ENCODE measurements around the gene CDC14A. TPM values are rescaled to one million over a fixed set of nuclear protein-coding genes. Genes with fewer than 3 reads are reported as not detected.
A peak's percentile ranks its signal among the peaks of the same experiment; 100 is the strongest.

Gene CDC14A
- total RNA-seq, 1 experiment from 2014 or later: 2.6 TPM

GRCh38 chr1:100321100-100321493 is 31.2 kb upstream of the CDC14A start:
- Mint-ChIP-seq H3K27me3 (ENCODE audit: insufficient read depth, unreplicated experiment) (no peaks in the 10 kb centered on the region), H3K4me3 (ENCODE audit: unreplicated experiment) (no peak overlapping the region), H3K9me3 (ENCODE audit: unreplicated experiment) (peaks cover 21% of the 10 kb centered on the region), H3K27ac (ENCODE audit: low read depth, unreplicated experiment) (no peak overlapping the region), H3K4me1 (ENCODE audit: insufficient read depth, unreplicated experiment) (peaks cover 13% of the 10 kb centered on the region), H3K36me3 (ENCODE audit: insufficient read depth, unreplicated experiment) (peaks cover 7% of the 10 kb centered on the region)
- TF ChIP-seq, protein P1, sequence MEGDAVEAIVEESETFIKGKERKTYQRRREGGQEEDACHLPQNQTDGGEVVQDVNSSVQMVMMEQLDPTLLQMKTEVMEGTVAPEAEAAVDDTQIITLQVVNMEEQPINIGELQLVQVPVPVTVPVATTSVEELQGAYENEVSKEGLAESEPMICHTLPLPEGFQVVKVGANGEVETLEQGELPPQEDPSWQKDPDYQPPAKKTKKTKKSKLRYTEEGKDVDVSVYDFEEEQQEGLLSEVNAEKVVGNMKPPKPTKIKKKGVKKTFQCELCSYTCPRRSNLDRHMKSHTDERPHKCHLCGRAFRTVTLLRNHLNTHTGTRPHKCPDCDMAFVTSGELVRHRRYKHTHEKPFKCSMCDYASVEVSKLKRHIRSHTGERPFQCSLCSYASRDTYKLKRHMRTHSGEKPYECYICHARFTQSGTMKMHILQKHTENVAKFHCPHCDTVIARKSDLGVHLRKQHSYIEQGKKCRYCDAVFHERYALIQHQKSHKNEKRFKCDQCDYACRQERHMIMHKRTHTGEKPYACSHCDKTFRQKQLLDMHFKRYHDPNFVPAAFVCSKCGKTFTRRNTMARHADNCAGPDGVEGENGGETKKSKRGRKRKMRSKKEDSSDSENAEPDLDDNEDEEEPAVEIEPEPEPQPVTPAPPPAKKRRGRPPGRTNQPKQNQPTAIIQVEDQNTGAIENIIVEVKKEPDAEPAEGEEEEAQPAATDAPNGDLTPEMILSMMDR (IDR thresholded peaks at IDR 0.05; ENCODE audit: unreplicated experiment): no peak
- CTCF ChIA-PET: interaction anchor here (0.6 kb wide), 1 partner anchor 77 kb away, joined by 3 read pairs; no protein-coding TSS in a partner anchor
- DNase-seq (ENCODE audit: unreplicated experiment): no peak
- intact Hi-C loops (cut with micrococcal nuclease): no loop called here
- POLR2A ChIA-PET: interaction anchor here (0.6 kb wide), 1 partner anchor 272 kb away, joined by 3 read pairs; no protein-coding TSS in a partner anchor
- BruUV-seq (replicated peaks): no TSS peak

- Mint-ChIP-seq H3K4me3 (ENCODE audit: unreplicated experiment) (no peak overlapping the region), H3K27ac (ENCODE audit: low read depth, unreplicated experiment) (no peak overlapping the region), H3K36me3 (ENCODE audit: insufficient read depth, unreplicated experiment) (peaks cover 7% of the 10 kb centered on the region), H3K9me3 (ENCODE audit: unreplicated experiment) (peaks cover 21% of the 10 kb centered on the region), H3K27me3 (ENCODE audit: insufficient read depth, unreplicated experiment) (no peaks in the 10 kb centered on the region), H3K4me1 (ENCODE audit: insufficient read depth, unreplicated experiment) (peaks cover 13% of the 10 kb centered on the region)
- BruUV-seq (replicated peaks): no TSS peak
- DNase-seq (ENCODE audit: unreplicated experiment): no peak
- ChIA-PET POLR2A (interaction anchor here (0.6 to 1.5 kb wide), 3 partner anchors 26 to 272 kb away, joined by 3 to 4 read pairs (median 3); partner anchors contain the start of gene RTCA), CTCF (interaction anchor here (0.6 to 1.4 kb wide), 2 partner anchors 18 to 77 kb away, joined by 3 read pairs; no protein-coding TSS in a partner anchor)
- TF ChIP-seq, protein P1 (IDR thresholded peaks at IDR 0.05; ENCODE audit: unreplicated experiment): no peak
- intact Hi-C loops (cut with micrococcal nuclease): no loop called here
These were observed 30.8 kb upstream of the CDC14A start for GRCh38 chr1:100321506-100321905.

DNA sequence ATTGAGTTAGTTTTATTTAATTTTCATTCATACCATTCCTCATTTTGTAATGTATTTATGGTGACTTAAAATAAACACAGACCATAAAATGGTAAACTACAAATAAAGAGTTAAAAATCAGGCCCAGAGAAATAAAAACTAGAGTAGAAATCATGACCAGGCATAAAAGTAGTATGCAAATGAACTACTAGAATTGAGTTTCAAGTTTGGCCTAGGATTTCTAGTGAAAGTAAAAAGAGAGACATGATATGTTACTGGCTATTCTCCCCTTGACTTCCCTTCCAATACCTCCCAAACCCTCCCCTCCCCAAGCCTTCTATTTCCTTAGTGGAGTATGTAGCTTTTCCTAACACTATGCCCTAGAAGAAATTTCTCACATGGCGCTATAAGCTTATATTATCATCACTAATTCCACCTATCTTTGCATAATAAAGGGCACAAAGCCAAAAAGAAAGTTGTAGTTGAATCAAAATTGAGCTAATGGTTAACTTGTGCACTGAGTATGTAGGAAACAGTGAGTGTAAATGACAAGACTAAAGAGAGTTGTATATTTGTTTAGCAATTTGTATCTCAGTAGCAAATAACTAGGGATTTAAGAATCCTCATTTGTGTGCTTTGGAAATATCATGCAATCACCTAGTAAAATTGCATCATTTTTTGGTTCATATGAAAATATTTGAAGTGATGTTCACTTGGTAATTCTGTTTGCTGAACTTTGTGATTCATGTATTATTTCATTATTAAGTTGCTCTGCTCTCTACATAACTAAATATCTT is 29.7 kb upstream of the CDC14A start:
- no TSS peak for BruUV-seq (replicated peaks)
- TF ChIP-seq, protein P1 (IDR thresholded peaks at IDR 0.05; ENCODE audit: unreplicated experiment): no peak
- intact Hi-C loops (cut with micrococcal nuclease): loop anchor here (2.0 kb wide), 1 partner anchor 30 kb away; the partner anchor contains the start of gene CDC14A
- peaks cover 13% of the 10 kb centered on the region for H3K4me1 Mint-ChIP-seq (ENCODE audit: insufficient read depth, unreplicated experiment)
- no peaks in the 10 kb centered on the region for H3K27me3 Mint-ChIP-seq (ENCODE audit: insufficient read depth, unreplicated experiment)
- CTCF ChIA-PET: interaction anchor here (0.6 to 1.4 kb wide), 5 partner anchors 19 to 513 kb away, joined by 3 read pairs; no protein-coding TSS in a partner anchor
- H3K36me3 Mint-ChIP-seq (ENCODE audit: insufficient read depth, unreplicated experiment): peaks cover 7% of the 10 kb centered on the region
- no peak overlapping the region for H3K4me3 Mint-ChIP-seq (ENCODE audit: unreplicated experiment)
- POLR2A ChIA-PET: interaction anchor here (1.0 to 1.5 kb wide), 2 partner anchors 25 to 57 kb away, joined by 3 to 4 read pairs; partner anchors contain the start of gene RTCA
- H3K27ac Mint-ChIP-seq (ENCODE audit: low read depth, unreplicated experiment): peak overlapping the region; percentile 65
- DNase-seq (ENCODE audit: unreplicated experiment): peak; percentile 34
- peaks cover 21% of the 10 kb centered on the region for H3K9me3 Mint-ChIP-seq (ENCODE audit: unreplicated experiment)

- TF ChIP-seq, protein P1 (IDR thresholded peaks at IDR 0.05; ENCODE audit: unreplicated experiment): no peak
- peaks cover 13% of the 10 kb centered on the region for H3K4me1 Mint-ChIP-seq (ENCODE audit: insufficient read depth, unreplicated experiment)
These were observed 28.7 kb upstream of the CDC14A start for GRCh38 chr1:100323419-100324106.

More at GRCh38 chr1:100323419-100324106, 28.7 kb upstream of the CDC14A start:
- CTCF ChIA-PET: interaction anchor here (1.7 kb wide), 1 partner anchor 132 kb away, joined by 7 read pairs; no protein-coding TSS in a partner anchor
- Mint-ChIP-seq H3K36me3 (ENCODE audit: insufficient read depth, unreplicated experiment) (peaks cover 7% of the 10 kb centered on the region), H3K4me3 (ENCODE audit: unreplicated experiment) (no peak overlapping the region), H3K27me3 (ENCODE audit: insufficient read depth, unreplicated experiment) (no peaks in the 10 kb centered on the region), H3K9me3 (ENCODE audit: unreplicated experiment) (peaks cover 21% of the 10 kb centered on the region), H3K27ac (ENCODE audit: low read depth, unreplicated experiment) (peak overlapping the region; percentile 65)
- intact Hi-C loops (cut with micrococcal nuclease): loop anchor here (2.0 kb wide), 1 partner anchor 29 kb away; the partner anchor contains the start of gene CDC14A
- no peak for DNase-seq (ENCODE audit: unreplicated experiment)
- no TSS peak for BruUV-seq (replicated peaks)
- POLR2A ChIA-PET: no interaction called here
